ENCODE results near the gene CADM4.
"Not testable (repeated sequence)": the region's sequence is repeated elsewhere in the genome, so short reads cannot be mapped to it uniquely, and the experiment has no call there.

CADM4 gene

GRCh38 chr19:43607238-43608205 lies 32.1 kb downstream of the CADM4 start:
- DNase-seq (ENCODE audit: low spot score), result no peak
- FAIRE-seq, result no peak

- no peak for FAIRE-seq
- DNase-seq (ENCODE audit: low spot score), result no peak
Observed at GRCh38 chr19:43606569-43607229, 33.0 kb downstream of the CADM4 start.

- no peak for DNase-seq (ENCODE audit: low spot score)
- no peak for FAIRE-seq
Observed at GRCh38 chr19:43605875-43606568, 33.6 kb downstream of the CADM4 start.

GRCh38 chr19:43600326-43600725 lies 39.3 kb downstream of the CADM4 start:
- not testable (repeated sequence) for FAIRE-seq

GRCh38 chr19:43599635-43600295 lies 39.9 kb downstream of the CADM4 start:
- FAIRE-seq (no peak), DNase-seq (ENCODE audit: low spot score) (no peak)

More at GRCh38 chr19:43600326-43600725, 39.3 kb downstream of the CADM4 start:
- DNase-seq (ENCODE audit: low spot score), result not testable (repeated sequence)

GRCh38 chr19:43598445-43599240 lies 41.0 kb downstream of the CADM4 start:
- FAIRE-seq, result no peak
- DNase-seq (ENCODE audit: low spot score), result no peak

GRCh38 chr19:43597876-43598275 lies 41.8 kb downstream of the CADM4 start:
- DNase-seq (ENCODE audit: low spot score) (no peak), FAIRE-seq (no peak)

- DNase-seq (ENCODE audit: low spot score) (no peak), FAIRE-seq (no peak)
Observed at GRCh38 chr19:43596842-43597461, 42.7 kb downstream of the CADM4 start.

- FAIRE-seq (peak; percentile 89), DNase-seq (ENCODE audit: low spot score) (peak; percentile 99)
Observed at GRCh38 chr19:43595999-43596841, 43.4 kb downstream of the CADM4 start, which contains the start of the genes IRGQ and ZNF576. Gene IRGQ, minus strand, starts transcription at chr19:43596134. Its CDS starts 796 bp downstream, at chr19:43595338. Gene ZNF576, plus strand, starts transcription at chr19:43596595. Its CDS starts 514 bp downstream, at chr19:43597109.

GRCh38 chr19:43595605-43595998 lies 44.0 kb downstream of the CADM4 start:
- DNase-seq (ENCODE audit: low spot score) (no peak), FAIRE-seq (no peak)

GRCh38 chr19:43594710-43595604 lies 44.7 kb downstream of the CADM4 start:
- peak; percentile 56 for DNase-seq (ENCODE audit: low spot score)
- FAIRE-seq, result no peak

GRCh38 chr19:43594081-43594697 lies 45.5 kb downstream of the CADM4 start:
- no peak for FAIRE-seq

GRCh38 chr19:43592800-43593350 lies 46.8 kb downstream of the CADM4 start:
- no peak for DNase-seq (ENCODE audit: low spot score)
- no peak for FAIRE-seq

More at GRCh38 chr19:43594081-43594697, 45.5 kb downstream of the CADM4 start:
- no peak for DNase-seq (ENCODE audit: low spot score)

GRCh38 chr19:43591904-43592772 lies 47.5 kb downstream of the CADM4 start:
- no peak for DNase-seq (ENCODE audit: low spot score)
- FAIRE-seq, result no peak

- FAIRE-seq, result no peak
Observed at GRCh38 chr19:43589678-43590077, 50.0 kb downstream of the CADM4 start.

GRCh38 chr19:43589277-43589676 lies 50.4 kb downstream of the CADM4 start:
- DNase-seq (ENCODE audit: low spot score) (no peak), FAIRE-seq (no peak)

More at GRCh38 chr19:43589678-43590077, 50.0 kb downstream of the CADM4 start:
- DNase-seq (ENCODE audit: low spot score), result no peak

All from urothelium cell line (cell line).